ENCODE results near the gene HRCT1.
"Not testable (repeated sequence)": the region's sequence is repeated elsewhere in the genome, so short reads cannot be mapped to it uniquely, and the experiment has no call there.

Gene HRCT1

GRCh38 chr9:35891646-35892045, 14.4 kb upstream of the HRCT1 start:
- H3K9me3 ChIP-seq (ENCODE audit: insufficient read depth, low read length): no peaks in the 10 kb centered on the region
- no peak overlapping the region for H2AFZ ChIP-seq (ENCODE audit: low read depth, low read length, severe bottlenecking)
- no peaks in the 10 kb centered on the region for H3K36me3 ChIP-seq (ENCODE audit: low read length)
- H3K9me2 ChIP-seq (replicated peaks; ENCODE audit: insufficient read depth, low read length): no peaks in the 10 kb centered on the region
- H3F3A ChIP-seq (ENCODE audit: insufficient read depth): no peaks in the 10 kb centered on the region
- TF ChIP-seq EZH2phosphoT487 (conservative IDR thresholded peaks at IDR 0.05; ENCODE audit: low read length) (no peak), CTCF (IDR thresholded peaks at IDR 0.05; ENCODE audit: insufficient read depth, low read length, poor library complexity, severe bottlenecking) (no peak)
- no peaks in the 10 kb centered on the region for H4K20me1 ChIP-seq (ENCODE audit: low read depth, low read length)
- no peak overlapping the region for H3K27ac ChIP-seq (ENCODE audit: low read depth, low read length)
- H3K79me2 ChIP-seq (ENCODE audit: insufficient read depth, low read length): no peaks in the 10 kb centered on the region
- no peaks in the 10 kb centered on the region for H3K27me3 ChIP-seq (ENCODE audit: low read length)
- no peak overlapping the region for H3K4me3 ChIP-seq (ENCODE audit: insufficient read depth, low read length, poor library complexity, severe bottlenecking)
- no peak overlapping the region for H3K9ac ChIP-seq (ENCODE audit: low read length)
- H3K4me2 ChIP-seq (ENCODE audit: low read depth, low read length, poor library complexity, severe bottlenecking): no peak overlapping the region

- Histone ChIP-seq H3K36me3 (ENCODE audit: low read length) (no peaks in the 10 kb centered on the region), H4K20me1 (ENCODE audit: low read depth, low read length) (no peaks in the 10 kb centered on the region), H3K9me2 (replicated peaks; ENCODE audit: insufficient read depth, low read length) (no peaks in the 10 kb centered on the region), H3K27me3 (ENCODE audit: low read length) (no peaks in the 10 kb centered on the region), H3K79me2 (ENCODE audit: insufficient read depth, low read length) (no peaks in the 10 kb centered on the region), H3K4me2 (ENCODE audit: low read depth, low read length, poor library complexity, severe bottlenecking) (no peak overlapping the region), H3K9ac (ENCODE audit: low read length) (no peak overlapping the region), H3K27ac (ENCODE audit: low read depth, low read length) (no peak overlapping the region), H2AFZ (ENCODE audit: low read depth, low read length, severe bottlenecking) (no peak overlapping the region), H3K4me3 (ENCODE audit: insufficient read depth, low read length, poor library complexity, severe bottlenecking) (no peak overlapping the region), H3F3A (ENCODE audit: insufficient read depth) (no peaks in the 10 kb centered on the region), H3K9me3 (ENCODE audit: insufficient read depth, low read length) (no peaks in the 10 kb centered on the region)
- TF ChIP-seq CTCF (IDR thresholded peaks at IDR 0.05; ENCODE audit: insufficient read depth, low read length, poor library complexity, severe bottlenecking): no peak
Measured at GRCh38 chr9:35892051-35892450, 14.0 kb upstream of the HRCT1 start.

- Histone ChIP-seq H3K27ac (ENCODE audit: low read depth, low read length) (no peak overlapping the region), H3F3A (ENCODE audit: insufficient read depth) (no peaks in the 10 kb centered on the region), H2AFZ (ENCODE audit: low read depth, low read length, severe bottlenecking) (no peak overlapping the region), H3K79me2 (ENCODE audit: insufficient read depth, low read length) (no peaks in the 10 kb centered on the region), H3K4me2 (ENCODE audit: low read depth, low read length, poor library complexity, severe bottlenecking) (no peak overlapping the region), H3K4me3 (ENCODE audit: insufficient read depth, low read length, poor library complexity, severe bottlenecking) (no peak overlapping the region), H3K9me2 (replicated peaks; ENCODE audit: insufficient read depth, low read length) (no peaks in the 10 kb centered on the region), H3K9ac (ENCODE audit: low read length) (no peak overlapping the region), H3K36me3 (ENCODE audit: low read length) (no peaks in the 10 kb centered on the region), H3K27me3 (ENCODE audit: low read length) (no peaks in the 10 kb centered on the region), H4K20me1 (ENCODE audit: low read depth, low read length) (no peaks in the 10 kb centered on the region), H3K9me3 (ENCODE audit: insufficient read depth, low read length) (no peaks in the 10 kb centered on the region)
- no peak for TF ChIP-seq EZH2phosphoT487 (conservative IDR thresholded peaks at IDR 0.05; ENCODE audit: low read length)
Measured at GRCh38 chr9:35896570-35896969, 9.4 kb upstream of the HRCT1 start.

- not testable (repeated sequence) for H3F3A ChIP-seq (ENCODE audit: insufficient read depth); H3K9ac ChIP-seq (ENCODE audit: low read length); H3K36me3 ChIP-seq (ENCODE audit: low read length); H3K4me2 ChIP-seq (ENCODE audit: low read depth, low read length, poor library complexity, severe bottlenecking); H3K9me2 ChIP-seq (replicated peaks; ENCODE audit: insufficient read depth, low read length); H3K4me3 ChIP-seq (ENCODE audit: insufficient read depth, low read length, poor library complexity, severe bottlenecking); H3K9me3 ChIP-seq (ENCODE audit: insufficient read depth, low read length); H2AFZ ChIP-seq (ENCODE audit: low read depth, low read length, severe bottlenecking); H3K27me3 ChIP-seq (ENCODE audit: low read length); H4K20me1 ChIP-seq (ENCODE audit: low read depth, low read length); H3K79me2 ChIP-seq (ENCODE audit: insufficient read depth, low read length); H3K27ac ChIP-seq (ENCODE audit: low read depth, low read length)
Measured at GRCh38 chr9:35897376-35898099, 8.5 kb upstream of the HRCT1 start.
